Brain microvascular endothelial cell (primary cell): ENCODE data around the gene TMEM150B.

Experiments used
- DNase-seq: peaks from one replicate; pipeline ENCODE4 v3.0.0-alpha.2; 2020
- H3K27ac ChIP-seq: fragments of 250-450 bp; sonication (Bioruptor Pico); 2 replicates; pipeline ENCODE4 v1.5.1; 2020; ENCODE audit warnings: mild to moderate bottlenecking, moderate library complexity
- H3K27me3 ChIP-seq: fragments of 250-450 bp; sonication (Bioruptor Pico); replicated peaks from 2 replicates; pipeline ENCODE4 v1.5.1; 2020; ENCODE audit warnings: mild to moderate bottlenecking
- H3K36me3 ChIP-seq: fragments of 250-450 bp; sonication (Bioruptor Pico); replicated peaks from 2 replicates; pipeline ENCODE4 v1.5.1; 2020; ENCODE audit warnings: mild to moderate bottlenecking
- H3K4me3 ChIP-seq: 2 replicates; pipeline ENCODE4 v1.5.1; 2011; ENCODE audit warnings: low read depth, mild to moderate bottlenecking, control low read depth, low read length, moderate library complexity
- CTCF ChIP-seq: IDR thresholded peaks from 2 replicates; pipeline ENCODE4 v1.5.1; 2011; ENCODE audit warnings: low read depth, mild to moderate bottlenecking, moderate library complexity, low read length, control low read depth, inconsistent platforms; ENCODE audit errors: missing control alignments
- in situ Hi-C: cut with HindIII; loops from 2 replicates; pipeline ENCODE4 v1.10.0; 2017; ENCODE audit warnings: low sequenced_read_pairs, low pct_ligation_motif_present

The TMEM150B gene

GRCh38 chr19:55352549-55353145 is 27.5 kb upstream of the TMEM150B start:
- DNase-seq: no peak
- TF ChIP-seq CTCF: no peak
- no peak overlapping the region for H3K4me3 ChIP-seq
- in situ Hi-C loops: no loop called here
- no peaks in the 10 kb centered on the region for H3K36me3 ChIP-seq
- no peak overlapping the region for H3K27ac ChIP-seq
- H3K27me3 ChIP-seq: peaks cover 23% of the 10 kb centered on the region

GRCh38 chr19:55352040-55352439 is 26.9 kb upstream of the TMEM150B start:
- DNase-seq: no peak
- in situ Hi-C loops: no loop called here
- Histone ChIP-seq H3K27me3 (peaks cover 23% of the 10 kb centered on the region), H3K36me3 (no peaks in the 10 kb centered on the region), H3K4me3 (no peak overlapping the region), H3K27ac (no peak overlapping the region)
- no peak for TF ChIP-seq CTCF

GRCh38 chr19:55350620-55351315 is 25.6 kb upstream of the TMEM150B start:
- in situ Hi-C loops: no loop called here
- DNase-seq: no peak
- peaks cover 21% of the 10 kb centered on the region for H3K27me3 ChIP-seq
- TF ChIP-seq CTCF: no peak
- no peak overlapping the region for H3K4me3 ChIP-seq
- no peak overlapping the region for H3K27ac ChIP-seq
- no peaks in the 10 kb centered on the region for H3K36me3 ChIP-seq

- no peak for DNase-seq
- in situ Hi-C loops: no loop called here
- no peak for TF ChIP-seq CTCF
- Histone ChIP-seq H3K4me3 (no peak overlapping the region), H3K27ac (no peak overlapping the region), H3K27me3 (peaks cover 14% of the 10 kb centered on the region), H3K36me3 (no peaks in the 10 kb centered on the region)
These were observed 23.3 kb upstream of the TMEM150B start for GRCh38 chr19:55348317-55349034.

- Histone ChIP-seq H3K4me3 (no peak overlapping the region), H3K27ac (no peak overlapping the region), H3K36me3 (no peaks in the 10 kb centered on the region), H3K27me3 (peaks cover 4% of the 10 kb centered on the region)
- no peak for DNase-seq
- TF ChIP-seq CTCF: no peak
- in situ Hi-C loops: no loop called here
These were observed 22.4 kb upstream of the TMEM150B start for GRCh38 chr19:55347442-55348009.
